ENCODE data around the gene SIX4. TPM values are rescaled to one million over a fixed set of nuclear protein-coding genes. Genes with fewer than 3 reads are reported as not detected.

SIX4 gene
- total and polyA plus RNA-seq, 9 of the 15 experiments (the other 6 are each of a cell fraction or from before 2014, with no cell fraction given) = 0.77 to 8.6 (median 5.6) TPM

GRCh38 chr14:60722357-60723115 is 1.6 kb downstream of the SIX4 start:
- ChIA-PET POLR2A (interaction anchor here (0.6 to 1.9 kb wide), 2 partner anchors 10 to 260 kb away, joined by 3 to 9 read pairs; no protein-coding TSS in a partner anchor), CTCF (ENCODE audit: low intra/inter-chr PET ratio) (no interaction called here)
- H3K9me1 ChIP-seq (ENCODE audit: control insufficient read depth, insufficient read depth, low read length) = no peaks in the 10 kb centered on the region
- in situ Hi-C loops (cut with MboI) = no loop called here
- no TSS peak for BruUV-seq (replicated peaks)
- 0 out of 2 replicates have a peak, but pooled peaks cover 4% of the 10 kb centered on the region for H4K20me1 ChIP-seq (replicated peaks; ENCODE audit: control insufficient read depth, insufficient read depth, low read length)
- peak overlapping the region; percentile 78 to 98 for H3K9ac ChIP-seq (ENCODE audit: insufficient read depth in 1 of 2, low read depth in 2 of 2, low read length in 2 of 2)
- no peaks in the 10 kb centered on the region for H3K27me3 ChIP-seq (ENCODE audit: control insufficient read depth in 2 of 2, insufficient read depth in 2 of 2, low read length in 2 of 2)
- ATAC-seq = peak; percentile 67
- intact Hi-C loops (cut with micrococcal nuclease) = loop anchor here (5.0 kb wide), 2 partner anchors 265 to 305 kb away; no protein-coding TSS in a partner anchor
- FAIRE-seq = peak; percentile 63
- 0% methylated on average over 12 of the region's 60 CpGs for WGBS (ENCODE audit: insufficient coverage, low coverage, missing lambda C conversion rate)
- no peaks in the 10 kb centered on the region for H3K9me3 ChIP-seq (replicated peaks; ENCODE audit: control insufficient read depth, insufficient read depth, low read depth, low read length)
- peak overlapping the region; percentile 86 for H2AFZ ChIP-seq (ENCODE audit: low read depth, low read length)
- peaks cover 34% of the 10 kb centered on the region for H3K36me3 ChIP-seq (ENCODE audit: control insufficient read depth, insufficient read depth, low read length)
- H3K79me2 ChIP-seq (ENCODE audit: control insufficient read depth, insufficient read depth, low read length) = peaks cover 48% of the 10 kb centered on the region
- peak overlapping the region; percentile 67 for H3K4me3 ChIP-seq
- H3K4me2 ChIP-seq (ENCODE audit: insufficient read depth, low read length) = peak overlapping the region; percentile 74
- peak overlapping the region; percentile 81 for H3K27ac ChIP-seq (ENCODE audit: extremely low read depth, low read depth, low read length)
- peaks cover 3 to 27% of the 10 kb centered on the region in 2 experiments; a peak in 4 of 5 replicates for H3K4me1 ChIP-seq (replicated peaks in 1 of 2; ENCODE audit: control insufficient read depth in 2 of 2, insufficient read depth in 2 of 2, low read length in 2 of 2)
- DNase-seq (ENCODE audit: extremely low read depth in 1 of 4, low spot score in 3 of 4) = peak; percentile 54 to 66 (median 58)
- TF ChIP-seq L3MBTL2 (IDR thresholded peaks at IDR 0.05) = peak; percentile 45; the same call in 1 of the 2 replicates
- TF ChIP-seq ZBTB7A (IDR thresholded peaks at IDR 0.05; ENCODE audit: borderline replicate concordance, control insufficient read depth, low read depth, low read length) = peak; percentile 38; the same call in 1 of the 2 replicates
- no peak for TF ChIP-seq HDAC8 (tag; IDR thresholded peaks at IDR 0.05)
- TF ChIP-seq RBFOX2 (IDR thresholded peaks at IDR 0.05; ENCODE audit: low read depth, low read length) = peak; percentile 66
- no peak for TF ChIP-seq COPS2 (conservative IDR thresholded peaks at IDR 0.05)
- no peak for TF ChIP-seq TEAD1 (CRISPR knock-in tag; IDR thresholded peaks at IDR 0.05)
- TF ChIP-seq NRF1 (conservative IDR thresholded peaks at IDR 0.05 in 1 of 2, IDR thresholded peaks at IDR 0.05 in 1 of 2) = peak; percentile 52 to 59
- no peak for TF ChIP-seq ZBTB33 (CRISPR knock-in tag; IDR thresholded peaks at IDR 0.05)
- TF ChIP-seq HNRNPLL (IDR thresholded peaks at IDR 0.05; ENCODE audit: low read depth, low read length, poor library complexity, severe bottlenecking) = peak; percentile 38
- TF ChIP-seq ZNF354B (CRISPR knock-in tag; IDR thresholded peaks at IDR 0.05) = no peak
- TF ChIP-seq WHSC1 (IDR thresholded peaks at IDR 0.05; ENCODE audit: low read length) = no peak
- TF ChIP-seq EGR1 (conservative IDR thresholded peaks at IDR 0.05) = peak; percentile 50; the same call in 1 of the 2 replicates
- TF ChIP-seq BRF2 (IDR thresholded peaks at IDR 0.05; ENCODE audit: borderline replicate concordance, insufficient read depth, insufficient read length) = no peak
- no peak for TF ChIP-seq CTCF (IDR thresholded peaks at IDR 0.05 in 2 of 3, conservative IDR thresholded peaks at IDR 0.05 in 1 of 3; ENCODE audit: insufficient read depth in 2 of 3, low read depth in 1 of 3, low read length in 3 of 3)
- no peak for TF ChIP-seq GATAD2B (IDR thresholded peaks at IDR 0.05; ENCODE audit: borderline replicate concordance)
- TF ChIP-seq FOXK1 (CRISPR knock-in tag; IDR thresholded peaks at IDR 0.05; ENCODE audit: borderline replicate concordance) = no peak

All from K562 (cell line).